ENCODE results near the gene POTEJ. TPM values are rescaled to one million over a fixed set of nuclear protein-coding genes. Genes with fewer than 3 reads are reported as not detected.
"Not testable (repeated sequence)": the region's sequence is repeated elsewhere in the genome, so short reads cannot be mapped to it uniquely, and the experiment has no call there.

The POTEJ gene
- 0.26 and 0.38 TPM in 2 replicates for total RNA-seq

DNA sequence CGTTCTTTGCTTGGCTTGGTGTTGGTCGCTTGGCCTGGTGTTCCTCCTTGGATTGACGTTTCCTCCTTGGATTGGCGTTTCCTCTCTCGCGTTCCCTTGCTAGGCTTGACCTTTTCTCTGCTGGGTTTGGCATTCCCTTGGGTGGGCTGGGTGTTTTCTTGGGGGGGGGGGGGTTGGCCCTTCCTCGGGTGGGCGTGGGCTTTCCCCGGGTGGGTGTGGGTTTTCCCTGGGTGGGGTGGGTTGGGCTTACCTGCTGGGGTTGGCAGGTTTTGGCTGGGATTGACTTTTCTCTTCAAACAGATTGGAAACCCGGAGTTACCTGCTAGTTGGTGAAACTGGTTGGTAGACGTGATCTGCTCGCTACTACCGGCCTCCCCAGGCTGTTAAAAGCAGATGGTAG is at the start of gene POTEJ:
POTEJ (plus strand) TSS at position 301 of the 400 bp plus-strand sequence; CDS start at position 394, 93 bp downstream.
- not testable (repeated sequence) for DNase-seq (ENCODE audit: low read depth in 2 of 2)

DNA sequence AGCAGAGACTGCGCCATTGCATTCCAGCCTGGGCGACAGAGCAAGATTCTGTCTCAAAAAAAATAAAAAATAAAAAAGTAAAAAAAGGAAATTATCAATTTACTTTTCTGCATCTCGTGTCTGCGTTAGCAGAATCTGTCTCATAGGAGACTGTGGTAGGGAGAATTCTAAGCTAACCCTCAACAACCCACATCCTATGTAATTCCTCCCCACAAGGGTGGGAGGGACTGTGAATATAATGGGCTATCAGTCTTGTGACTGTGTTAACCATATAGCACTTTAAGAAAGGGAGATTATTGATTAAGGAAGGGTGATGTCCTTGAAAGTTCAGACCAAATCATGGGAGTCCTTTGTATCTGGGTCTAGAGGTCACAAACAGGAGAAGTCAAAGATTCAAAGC is 45.1 kb upstream of the POTEJ start:
- DNase-seq (ENCODE audit: low read depth in 2 of 2): not testable (repeated sequence)

DNA sequence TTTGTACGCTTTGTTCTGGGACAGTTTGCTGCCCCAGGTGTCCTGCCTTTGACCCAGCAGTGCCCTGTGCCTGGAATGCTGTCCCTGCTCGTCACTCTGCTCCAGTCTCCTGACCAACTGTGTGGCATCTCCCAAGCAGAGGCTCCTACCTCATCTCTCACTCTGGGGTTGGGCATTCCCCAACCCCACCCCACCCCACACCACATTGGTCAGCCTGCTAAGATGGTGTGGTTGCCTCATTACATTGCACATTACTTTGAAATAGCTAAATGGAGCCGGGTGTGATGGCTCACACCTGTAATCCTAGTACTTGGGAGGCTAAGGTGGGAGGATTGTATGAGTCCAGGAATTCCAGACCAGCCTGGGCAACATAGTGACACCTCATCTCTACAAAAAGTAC is 39.3 kb upstream of the POTEJ start:
- not testable (repeated sequence) for DNase-seq (ENCODE audit: low read depth in 2 of 2)

DNA sequence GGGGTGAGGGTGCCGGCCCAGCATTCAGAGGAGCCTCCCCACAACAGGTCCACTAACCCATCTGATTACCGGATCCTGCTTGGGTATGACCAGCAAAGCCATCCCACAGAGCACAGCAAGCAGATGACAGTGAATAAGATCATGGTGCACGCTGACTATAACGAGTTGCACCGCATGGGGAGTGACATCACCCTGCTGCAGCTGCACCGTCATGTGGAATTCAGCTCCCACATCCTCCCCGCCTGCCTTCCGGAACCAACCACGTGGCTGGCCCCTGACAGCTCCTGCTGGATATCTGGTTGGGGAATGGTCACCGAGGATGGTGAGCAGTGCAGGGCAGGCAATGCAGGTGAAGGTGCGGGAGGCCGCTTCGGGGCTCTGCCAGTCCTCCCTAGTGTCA is 37.0 kb upstream of the POTEJ start:
- not testable (repeated sequence) for DNase-seq (ENCODE audit: low read depth in 2 of 2)

DNA sequence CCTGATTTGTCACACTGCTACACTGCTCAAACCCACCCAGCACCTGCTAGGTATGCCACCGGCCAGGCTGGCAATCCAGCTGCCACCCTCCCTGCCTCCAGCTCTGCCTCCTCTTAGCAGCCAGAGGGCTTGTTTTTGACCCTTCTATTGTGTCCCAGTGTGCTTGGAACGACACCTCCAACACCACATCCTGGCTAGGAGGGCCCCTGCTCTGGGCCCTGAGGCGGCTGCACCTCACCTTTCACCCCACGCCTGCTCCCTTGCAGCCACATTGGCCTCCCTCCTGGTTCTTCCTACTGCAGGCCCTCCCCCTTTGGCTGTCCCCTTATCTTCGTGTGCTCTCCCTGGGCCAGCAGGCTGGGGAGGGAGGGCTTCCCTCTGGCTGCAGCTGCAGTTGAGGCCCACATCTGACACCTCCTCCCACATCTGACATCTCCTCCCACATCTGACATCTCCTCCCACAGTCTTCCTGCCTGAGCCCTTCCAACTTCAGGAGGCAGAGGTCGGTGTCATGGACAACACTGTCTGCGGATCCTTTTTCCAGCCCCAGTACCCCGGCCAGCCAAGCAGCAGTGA is 34.9 kb upstream of the POTEJ start:
- DNase-seq (ENCODE audit: low read depth in 2 of 2): not testable (repeated sequence)

DNA sequence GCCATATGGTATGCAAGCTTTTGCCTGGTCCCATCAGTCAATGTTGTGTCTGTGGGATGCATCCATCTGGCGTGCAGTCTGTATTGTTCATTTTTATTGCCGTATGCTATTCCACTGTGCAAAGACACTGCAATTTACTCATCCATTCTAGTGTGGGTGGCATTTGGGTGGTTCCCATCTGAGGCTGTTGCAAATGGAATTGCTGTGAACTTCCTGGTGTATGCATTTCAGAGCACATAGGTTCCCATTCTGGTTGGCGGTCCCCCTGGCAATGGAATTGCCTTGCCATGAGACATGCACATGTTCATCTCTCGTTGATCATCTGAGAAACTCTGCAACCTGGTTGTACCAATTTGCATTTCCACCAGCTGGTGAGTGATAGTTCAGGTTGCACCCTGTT is 33.7 kb upstream of the POTEJ start:
- DNase-seq (ENCODE audit: low read depth in 2 of 2): not testable (repeated sequence)

DNA sequence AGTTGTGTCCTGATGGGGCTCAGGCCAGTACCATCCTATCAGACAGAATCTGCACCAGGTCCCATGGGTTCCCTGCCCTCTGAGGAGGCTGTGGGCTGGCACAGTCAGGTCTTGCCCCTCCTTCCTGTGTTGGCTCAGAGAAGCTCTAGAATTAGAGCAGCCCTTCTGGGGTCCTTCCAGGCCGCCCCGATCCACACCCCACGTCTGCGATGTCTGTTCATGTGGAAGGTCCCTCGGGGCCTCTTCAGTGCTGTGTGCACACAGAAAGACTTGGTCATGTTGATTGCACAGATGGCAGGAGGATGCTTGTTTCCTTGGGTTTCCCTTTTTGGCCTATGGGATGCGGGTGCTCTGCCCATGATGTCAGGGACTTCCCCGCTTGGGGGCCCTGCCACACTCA is 32.1 kb upstream of the POTEJ start:
- not testable (repeated sequence) for DNase-seq (ENCODE audit: low read depth in 2 of 2)

DNA sequence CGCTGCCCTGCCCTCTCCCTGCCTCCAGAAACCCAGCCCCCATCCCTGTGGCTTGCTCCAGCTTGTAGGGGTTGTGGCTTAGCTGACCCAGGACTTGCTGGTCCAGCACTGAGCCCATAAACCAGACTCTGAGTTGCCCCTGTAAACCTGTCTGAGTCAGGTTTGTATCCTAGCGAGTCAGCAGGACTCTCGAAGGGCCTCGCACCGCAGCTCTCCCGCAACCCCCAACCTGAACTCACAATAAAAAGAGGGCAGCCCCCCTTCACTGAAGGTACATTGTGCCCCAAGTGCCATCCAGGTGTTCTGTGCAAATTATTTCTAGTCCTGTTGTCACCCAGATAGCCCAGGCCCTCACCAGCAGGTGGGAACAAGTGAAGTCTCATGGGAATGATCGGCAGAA is 29.7 kb upstream of the POTEJ start:
- DNase-seq (ENCODE audit: low read depth in 2 of 2): not testable (repeated sequence)

DNA sequence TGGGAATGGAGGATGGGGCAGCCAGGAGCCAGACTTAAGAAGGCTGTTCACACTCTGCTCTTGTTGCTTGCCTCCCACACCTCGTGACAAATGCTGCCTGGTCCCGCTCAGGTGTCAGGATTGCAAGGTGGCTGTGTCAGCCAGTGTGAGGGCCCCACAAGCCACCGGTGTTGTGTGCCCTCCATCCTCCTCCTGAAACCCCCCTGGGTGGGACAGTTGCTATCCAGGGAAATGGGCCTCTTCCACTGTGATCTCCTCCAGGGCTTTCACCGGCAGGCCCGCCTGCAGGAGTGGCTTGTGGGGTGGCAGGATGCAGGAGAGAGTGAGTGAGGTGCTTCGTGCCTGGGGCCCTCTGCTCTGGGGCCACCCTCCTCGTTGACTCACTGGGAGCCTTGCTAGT is 28.3 kb upstream of the POTEJ start:
- not testable (repeated sequence) for DNase-seq (ENCODE audit: low read depth in 2 of 2)

DNA sequence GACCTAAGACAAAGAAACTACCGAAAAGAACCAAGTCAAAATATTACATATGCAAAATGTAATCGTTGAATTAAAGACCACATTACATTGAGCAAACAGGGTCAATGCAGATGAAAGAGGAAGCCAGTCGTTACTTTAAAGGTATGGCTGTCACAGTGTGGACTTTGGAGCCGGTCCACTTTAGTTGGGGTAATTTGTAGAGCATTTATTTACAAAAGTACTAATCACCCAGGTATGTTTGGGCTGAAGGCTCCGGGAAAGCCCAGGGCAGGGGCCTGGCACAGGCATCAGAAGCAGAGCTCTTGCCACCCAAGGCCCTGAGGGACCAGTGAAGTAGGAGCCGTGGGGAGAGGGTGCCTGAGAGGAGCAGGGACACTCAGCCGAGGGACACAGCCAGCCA is 27.7 kb upstream of the POTEJ start:
- not testable (repeated sequence) for DNase-seq (ENCODE audit: low read depth in 2 of 2)

DNA sequence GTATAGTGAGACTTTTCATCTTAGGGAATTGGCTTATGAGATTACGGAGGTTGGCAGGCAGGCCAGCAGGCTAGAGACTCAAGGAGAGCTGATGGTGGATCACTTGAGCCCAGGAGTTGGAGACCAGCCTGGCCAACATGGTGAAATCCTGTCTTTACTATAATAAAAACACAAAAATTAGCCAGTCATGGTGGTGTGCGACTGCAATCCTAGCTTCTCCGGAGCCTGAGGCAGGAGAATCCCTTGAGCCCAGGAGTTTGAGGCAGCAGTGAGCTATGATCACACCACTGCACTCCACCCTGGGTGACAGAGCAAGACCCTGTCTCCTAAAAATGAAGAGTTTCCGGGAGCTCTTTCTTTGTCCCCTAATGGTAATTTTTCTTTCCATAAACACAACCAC is 26.5 kb upstream of the POTEJ start:
- not testable (repeated sequence) for DNase-seq (ENCODE audit: low read depth in 2 of 2)

DNA sequence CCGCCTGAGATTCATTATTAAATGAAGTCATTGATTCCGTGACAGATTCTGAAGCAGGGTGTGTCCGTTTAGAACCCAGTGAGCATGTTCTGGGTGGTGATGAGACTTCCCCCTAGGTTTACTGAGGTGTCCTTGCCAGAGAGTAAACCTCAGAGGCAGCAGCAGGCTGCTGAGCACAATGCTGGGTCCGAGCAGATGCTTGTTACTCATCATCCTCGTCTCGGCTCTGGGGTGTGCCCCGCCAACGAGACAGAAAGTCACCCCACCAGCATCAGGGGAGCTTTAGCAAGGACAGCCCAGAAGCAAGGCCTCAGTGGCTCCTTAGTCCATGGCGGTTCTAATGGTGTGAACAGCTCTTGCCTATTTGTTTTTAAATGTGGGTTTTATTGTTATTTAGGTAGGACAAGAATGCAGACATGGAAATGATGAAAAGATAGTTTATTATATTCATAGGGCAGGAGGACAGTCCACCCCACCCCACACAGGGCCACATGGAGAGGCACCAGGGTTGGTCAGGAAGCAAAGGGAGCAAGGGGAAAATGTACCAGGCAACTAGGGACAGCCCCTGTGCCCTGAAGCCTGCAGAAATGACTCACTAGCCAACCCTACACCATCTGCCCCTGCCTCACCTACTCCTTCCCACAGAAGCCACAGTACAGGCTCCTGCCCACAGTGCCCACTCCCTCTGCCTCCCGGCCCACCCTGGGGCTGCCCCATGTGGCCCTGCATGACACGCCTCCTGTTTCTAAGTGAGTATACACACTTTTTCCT is 22.4 kb upstream of the POTEJ start:
- DNase-seq (ENCODE audit: low read depth in 2 of 2): not testable (repeated sequence)

DNA sequence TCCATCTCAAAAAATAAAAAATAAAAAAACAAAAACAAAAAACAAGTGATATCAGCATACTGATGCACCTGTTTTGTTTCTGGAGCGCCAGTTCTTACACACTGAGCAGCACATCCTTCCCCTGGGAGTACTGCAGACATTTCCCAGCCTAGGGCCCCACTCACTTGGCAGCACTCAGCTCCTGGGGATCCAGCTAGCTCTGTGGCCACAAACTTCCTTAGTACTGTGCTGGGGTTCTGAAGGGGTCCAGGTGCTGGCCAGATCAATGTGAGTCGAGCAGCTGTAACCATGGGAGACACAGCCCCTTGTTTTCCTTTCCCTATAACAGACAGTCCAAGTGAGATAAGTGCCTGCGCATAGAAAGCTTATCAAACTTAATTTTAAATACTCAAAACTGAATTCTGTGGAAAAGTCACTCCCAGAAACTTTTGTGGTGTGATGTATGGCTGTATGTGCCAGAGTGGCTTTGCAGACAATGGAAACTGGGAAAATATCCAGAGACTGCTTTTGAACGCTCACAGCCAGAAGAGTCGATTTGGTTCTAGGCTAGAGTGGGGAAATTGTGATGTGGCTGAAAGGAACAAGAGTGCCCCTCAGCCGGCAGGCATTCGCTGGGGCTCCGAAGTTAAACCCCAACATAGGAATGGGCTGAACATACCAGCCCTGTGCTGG is 20.9 kb upstream of the POTEJ start:
- DNase-seq (ENCODE audit: low read depth in 2 of 2): not testable (repeated sequence)

DNA sequence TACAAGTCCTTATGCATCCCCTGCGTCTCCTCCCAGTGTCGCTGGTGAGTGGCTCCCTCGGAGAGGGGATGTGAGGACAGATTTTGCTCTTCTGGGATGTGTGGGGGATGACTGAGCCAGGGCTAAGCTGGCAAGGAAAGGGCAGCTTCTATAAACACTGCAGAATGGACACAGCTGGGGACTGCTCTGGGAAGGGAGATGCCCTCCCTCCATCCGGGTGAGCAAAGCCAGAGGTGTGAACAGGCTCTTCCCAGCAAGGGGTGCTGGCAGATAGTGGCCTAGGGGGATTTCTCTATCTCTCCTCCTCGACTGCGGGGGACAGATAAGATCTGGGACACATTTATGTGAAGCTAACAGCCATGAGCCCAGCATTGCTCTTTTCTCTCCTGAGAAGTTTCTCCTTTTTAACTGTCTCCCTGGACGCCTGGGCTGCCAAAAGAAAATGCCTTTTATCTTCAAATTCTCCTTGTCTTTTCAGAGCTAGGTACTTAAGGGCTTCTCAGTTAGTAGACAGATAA is 20.3 kb upstream of the POTEJ start:
- DNase-seq (ENCODE audit: low read depth in 2 of 2): not testable (repeated sequence)

DNA sequence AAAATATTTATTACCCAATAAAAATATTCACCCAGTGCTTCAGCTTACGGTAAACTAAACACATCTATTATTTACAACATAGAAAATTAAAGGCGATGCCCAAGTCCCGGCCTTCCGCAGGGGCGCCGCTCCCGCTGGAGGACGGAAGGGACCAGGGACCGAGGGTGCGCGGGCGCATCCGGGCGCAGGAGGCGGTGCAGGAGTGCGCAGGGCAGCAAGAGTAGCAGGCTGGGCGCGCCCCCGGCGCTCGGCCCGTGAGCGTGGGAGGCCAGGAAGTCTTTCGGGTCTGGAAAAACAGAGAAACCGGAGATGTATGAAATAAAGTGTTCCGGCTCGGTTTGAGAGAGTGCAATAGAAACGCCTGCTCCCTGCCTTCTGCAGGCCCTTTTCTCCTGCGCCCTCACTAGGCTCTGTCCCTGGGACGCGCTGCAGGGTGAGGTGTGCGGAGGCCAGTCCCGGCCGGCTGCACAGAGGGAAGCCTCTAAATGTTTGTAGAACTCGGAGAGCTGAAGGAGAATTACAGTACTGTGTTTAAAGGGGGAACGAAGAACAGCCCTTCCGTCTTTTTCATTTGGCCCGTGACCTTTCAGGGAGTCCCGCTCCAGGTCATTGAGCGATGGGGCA is 18.3 kb upstream of the POTEJ start:
- not testable (repeated sequence) for DNase-seq (ENCODE audit: low read depth in 2 of 2)

DNA sequence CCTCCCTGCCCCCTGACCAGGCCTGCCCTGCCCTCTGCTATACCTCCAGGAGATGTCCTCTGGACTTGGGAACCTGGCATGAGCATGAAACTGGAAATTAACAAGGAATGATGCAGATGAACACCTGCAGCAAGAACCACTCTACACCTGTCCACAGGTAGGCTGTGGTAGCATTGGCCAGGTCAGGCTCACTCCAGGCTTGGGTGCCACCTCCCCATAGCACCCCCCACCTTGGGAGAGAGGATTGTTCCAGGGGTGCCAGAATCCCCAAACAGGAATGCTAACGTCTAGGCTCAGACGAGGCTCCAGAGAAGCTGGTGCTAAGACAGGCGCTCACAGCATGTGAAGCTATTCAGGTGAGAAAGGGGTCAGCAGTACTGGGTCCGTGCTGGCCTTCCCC is 17.2 kb upstream of the POTEJ start:
- not testable (repeated sequence) for DNase-seq (ENCODE audit: low read depth in 2 of 2)

DNA sequence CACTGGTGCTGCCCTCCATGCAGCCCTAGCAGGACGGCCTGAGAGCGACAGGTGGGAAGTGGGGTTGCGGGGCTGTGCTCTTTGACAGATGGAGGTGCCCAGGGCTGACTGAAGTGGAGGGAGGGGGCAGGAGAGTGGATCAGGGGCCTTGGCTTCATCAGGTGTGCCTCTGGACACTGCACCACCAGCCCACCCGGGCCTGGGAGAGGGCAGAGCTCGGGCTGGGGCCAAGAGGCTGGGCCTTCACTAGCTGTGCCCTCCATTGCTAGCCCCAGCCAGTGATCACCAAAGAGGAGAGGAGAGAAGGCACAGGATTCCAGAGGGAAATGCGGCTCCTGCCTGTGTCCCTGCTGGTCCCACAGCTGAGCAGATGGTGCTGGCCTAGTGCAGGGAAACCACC is 14.5 kb upstream of the POTEJ start:
- DNase-seq (ENCODE audit: low read depth in 2 of 2): not testable (repeated sequence)

DNA sequence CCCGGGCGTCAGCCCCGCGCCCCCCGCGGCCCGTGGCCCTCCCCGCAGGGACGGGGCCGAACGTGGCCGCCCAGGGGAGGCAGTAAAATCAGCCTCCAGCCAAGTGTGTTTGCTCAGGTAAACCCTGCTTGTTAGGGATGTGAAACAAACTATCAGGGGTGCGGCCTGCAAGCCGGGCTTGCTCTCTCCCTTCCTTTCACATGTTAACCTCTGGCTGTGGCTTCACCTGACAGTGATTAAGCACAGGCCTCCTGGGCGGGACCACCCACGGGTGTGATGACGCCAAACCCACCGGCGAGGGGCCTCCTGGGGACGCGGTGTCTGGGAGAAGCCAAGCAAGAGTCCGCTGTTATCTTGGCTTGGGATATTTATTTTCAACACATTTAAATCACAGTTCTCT is 13.2 kb upstream of the POTEJ start:
- not testable (repeated sequence) for DNase-seq (ENCODE audit: low read depth in 2 of 2)

DNA sequence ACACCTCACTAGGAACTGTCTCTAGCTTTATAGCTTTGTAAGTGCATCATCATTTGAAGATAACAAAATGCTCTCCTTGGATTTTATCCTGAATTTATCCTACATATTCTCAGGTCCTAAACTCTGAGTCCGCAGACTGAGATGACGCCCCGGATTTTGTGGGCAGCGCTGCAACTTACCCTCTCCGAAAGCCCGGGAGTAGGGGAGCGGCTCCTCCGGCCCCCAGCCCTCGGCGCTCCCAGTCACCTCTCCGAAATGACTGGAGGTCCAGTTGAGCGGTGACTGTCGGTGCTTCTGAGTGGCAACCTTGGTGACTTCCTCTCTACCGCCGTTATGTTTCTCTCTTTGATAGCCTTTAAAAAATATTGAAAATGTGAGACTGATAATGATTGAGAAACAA is 12.8 kb upstream of the POTEJ start:
- not testable (repeated sequence) for DNase-seq (ENCODE audit: low read depth in 2 of 2)

DNA sequence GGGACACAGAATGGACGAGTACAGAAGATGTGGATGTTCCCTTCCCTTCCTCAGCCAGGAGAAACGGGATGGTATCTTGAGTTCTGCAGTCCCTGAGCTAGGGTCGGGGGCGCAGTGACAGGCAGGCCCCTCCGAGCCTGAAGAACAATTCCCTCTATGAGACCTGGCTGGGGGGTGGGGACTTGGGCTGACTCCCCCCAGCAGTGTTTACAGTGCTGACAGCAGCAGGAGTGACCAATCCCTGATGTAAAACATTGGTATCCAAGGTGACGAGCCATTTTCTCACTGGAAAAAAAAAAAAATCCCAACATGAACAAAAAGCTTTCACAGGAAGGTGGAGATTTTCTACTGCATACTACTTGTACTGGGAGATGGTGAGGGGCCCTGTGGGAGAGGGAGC is 11.8 kb upstream of the POTEJ start, which contains the start of gene CFC1:
CFC1 (minus strand) TSS at position 183 of the 400 bp plus-strand sequence. CDS start 288 bp downstream, outside the sequence.
- not testable (repeated sequence) for DNase-seq (ENCODE audit: low read depth in 2 of 2)

DNA sequence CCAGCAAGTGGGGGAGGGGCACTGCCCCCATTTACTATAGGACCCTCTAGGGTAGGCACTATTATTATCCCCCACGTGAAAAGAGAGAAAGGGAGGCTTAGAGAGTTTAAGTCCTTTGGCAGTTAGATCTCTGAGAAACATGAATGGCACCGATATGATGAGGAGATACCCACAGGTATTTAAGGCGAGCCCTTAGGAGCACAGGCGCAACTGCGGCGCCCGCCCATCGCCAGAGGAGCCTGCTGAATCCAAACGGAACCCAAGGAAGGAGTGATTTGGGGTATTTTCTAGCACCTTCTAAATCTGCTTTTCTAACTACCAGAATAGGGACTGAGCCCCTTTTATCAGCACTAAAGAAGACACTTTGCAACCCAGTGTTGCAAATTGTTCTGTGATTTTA is 11.3 kb upstream of the POTEJ start:
- DNase-seq (ENCODE audit: low read depth in 2 of 2): not testable (repeated sequence)

Measured in dermis microvascular lymphatic vessel endothelial cell (primary cell).